Measurements from ENCODE around the gene EHD3. TPM values are rescaled to one million over a fixed set of nuclear protein-coding genes. Genes with fewer than 3 reads are reported as not detected.

The EHD3 gene
- total and polyA plus RNA-seq, 2 of the 8 experiments (the other 6 are each of a cell fraction or from before 2014, with no cell fraction given): 9.3 to 12.0 TPM

DNA sequence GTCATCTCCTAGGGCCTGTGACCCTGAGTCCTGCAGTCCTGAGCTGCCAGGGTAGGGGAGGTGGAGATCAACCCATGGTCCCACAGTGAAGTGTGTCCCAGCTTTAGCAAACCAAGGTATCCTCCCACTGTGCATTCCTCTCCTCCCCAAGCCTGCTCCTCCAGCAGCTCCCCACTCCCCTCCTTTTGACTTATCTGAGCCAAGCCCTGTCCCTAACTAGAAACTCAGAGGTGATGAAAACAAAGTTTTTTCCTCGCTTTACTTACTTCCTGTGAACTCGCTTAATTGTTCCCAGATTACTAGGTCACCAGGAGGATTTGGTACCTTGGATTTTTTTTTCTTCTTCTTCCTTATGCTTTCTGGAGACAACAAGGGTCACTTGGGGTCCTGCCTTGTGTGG is 80.8 kb downstream of the EHD3 start (continued):
- TF ChIP-seq MAFK (IDR thresholded peaks at IDR 0.05; ENCODE audit: low read depth, low read length) (no peak), PHF8 (conservative IDR thresholded peaks at IDR 0.05; ENCODE audit: low read depth, low read length) (no peak), POLR2A (IDR thresholded peaks at IDR 0.05; ENCODE audit: control extremely low read depth in 1 of 2, low read depth in 2 of 2, low read length in 2 of 2) (no peak)
- TF ChIP-seq, protein P1, sequence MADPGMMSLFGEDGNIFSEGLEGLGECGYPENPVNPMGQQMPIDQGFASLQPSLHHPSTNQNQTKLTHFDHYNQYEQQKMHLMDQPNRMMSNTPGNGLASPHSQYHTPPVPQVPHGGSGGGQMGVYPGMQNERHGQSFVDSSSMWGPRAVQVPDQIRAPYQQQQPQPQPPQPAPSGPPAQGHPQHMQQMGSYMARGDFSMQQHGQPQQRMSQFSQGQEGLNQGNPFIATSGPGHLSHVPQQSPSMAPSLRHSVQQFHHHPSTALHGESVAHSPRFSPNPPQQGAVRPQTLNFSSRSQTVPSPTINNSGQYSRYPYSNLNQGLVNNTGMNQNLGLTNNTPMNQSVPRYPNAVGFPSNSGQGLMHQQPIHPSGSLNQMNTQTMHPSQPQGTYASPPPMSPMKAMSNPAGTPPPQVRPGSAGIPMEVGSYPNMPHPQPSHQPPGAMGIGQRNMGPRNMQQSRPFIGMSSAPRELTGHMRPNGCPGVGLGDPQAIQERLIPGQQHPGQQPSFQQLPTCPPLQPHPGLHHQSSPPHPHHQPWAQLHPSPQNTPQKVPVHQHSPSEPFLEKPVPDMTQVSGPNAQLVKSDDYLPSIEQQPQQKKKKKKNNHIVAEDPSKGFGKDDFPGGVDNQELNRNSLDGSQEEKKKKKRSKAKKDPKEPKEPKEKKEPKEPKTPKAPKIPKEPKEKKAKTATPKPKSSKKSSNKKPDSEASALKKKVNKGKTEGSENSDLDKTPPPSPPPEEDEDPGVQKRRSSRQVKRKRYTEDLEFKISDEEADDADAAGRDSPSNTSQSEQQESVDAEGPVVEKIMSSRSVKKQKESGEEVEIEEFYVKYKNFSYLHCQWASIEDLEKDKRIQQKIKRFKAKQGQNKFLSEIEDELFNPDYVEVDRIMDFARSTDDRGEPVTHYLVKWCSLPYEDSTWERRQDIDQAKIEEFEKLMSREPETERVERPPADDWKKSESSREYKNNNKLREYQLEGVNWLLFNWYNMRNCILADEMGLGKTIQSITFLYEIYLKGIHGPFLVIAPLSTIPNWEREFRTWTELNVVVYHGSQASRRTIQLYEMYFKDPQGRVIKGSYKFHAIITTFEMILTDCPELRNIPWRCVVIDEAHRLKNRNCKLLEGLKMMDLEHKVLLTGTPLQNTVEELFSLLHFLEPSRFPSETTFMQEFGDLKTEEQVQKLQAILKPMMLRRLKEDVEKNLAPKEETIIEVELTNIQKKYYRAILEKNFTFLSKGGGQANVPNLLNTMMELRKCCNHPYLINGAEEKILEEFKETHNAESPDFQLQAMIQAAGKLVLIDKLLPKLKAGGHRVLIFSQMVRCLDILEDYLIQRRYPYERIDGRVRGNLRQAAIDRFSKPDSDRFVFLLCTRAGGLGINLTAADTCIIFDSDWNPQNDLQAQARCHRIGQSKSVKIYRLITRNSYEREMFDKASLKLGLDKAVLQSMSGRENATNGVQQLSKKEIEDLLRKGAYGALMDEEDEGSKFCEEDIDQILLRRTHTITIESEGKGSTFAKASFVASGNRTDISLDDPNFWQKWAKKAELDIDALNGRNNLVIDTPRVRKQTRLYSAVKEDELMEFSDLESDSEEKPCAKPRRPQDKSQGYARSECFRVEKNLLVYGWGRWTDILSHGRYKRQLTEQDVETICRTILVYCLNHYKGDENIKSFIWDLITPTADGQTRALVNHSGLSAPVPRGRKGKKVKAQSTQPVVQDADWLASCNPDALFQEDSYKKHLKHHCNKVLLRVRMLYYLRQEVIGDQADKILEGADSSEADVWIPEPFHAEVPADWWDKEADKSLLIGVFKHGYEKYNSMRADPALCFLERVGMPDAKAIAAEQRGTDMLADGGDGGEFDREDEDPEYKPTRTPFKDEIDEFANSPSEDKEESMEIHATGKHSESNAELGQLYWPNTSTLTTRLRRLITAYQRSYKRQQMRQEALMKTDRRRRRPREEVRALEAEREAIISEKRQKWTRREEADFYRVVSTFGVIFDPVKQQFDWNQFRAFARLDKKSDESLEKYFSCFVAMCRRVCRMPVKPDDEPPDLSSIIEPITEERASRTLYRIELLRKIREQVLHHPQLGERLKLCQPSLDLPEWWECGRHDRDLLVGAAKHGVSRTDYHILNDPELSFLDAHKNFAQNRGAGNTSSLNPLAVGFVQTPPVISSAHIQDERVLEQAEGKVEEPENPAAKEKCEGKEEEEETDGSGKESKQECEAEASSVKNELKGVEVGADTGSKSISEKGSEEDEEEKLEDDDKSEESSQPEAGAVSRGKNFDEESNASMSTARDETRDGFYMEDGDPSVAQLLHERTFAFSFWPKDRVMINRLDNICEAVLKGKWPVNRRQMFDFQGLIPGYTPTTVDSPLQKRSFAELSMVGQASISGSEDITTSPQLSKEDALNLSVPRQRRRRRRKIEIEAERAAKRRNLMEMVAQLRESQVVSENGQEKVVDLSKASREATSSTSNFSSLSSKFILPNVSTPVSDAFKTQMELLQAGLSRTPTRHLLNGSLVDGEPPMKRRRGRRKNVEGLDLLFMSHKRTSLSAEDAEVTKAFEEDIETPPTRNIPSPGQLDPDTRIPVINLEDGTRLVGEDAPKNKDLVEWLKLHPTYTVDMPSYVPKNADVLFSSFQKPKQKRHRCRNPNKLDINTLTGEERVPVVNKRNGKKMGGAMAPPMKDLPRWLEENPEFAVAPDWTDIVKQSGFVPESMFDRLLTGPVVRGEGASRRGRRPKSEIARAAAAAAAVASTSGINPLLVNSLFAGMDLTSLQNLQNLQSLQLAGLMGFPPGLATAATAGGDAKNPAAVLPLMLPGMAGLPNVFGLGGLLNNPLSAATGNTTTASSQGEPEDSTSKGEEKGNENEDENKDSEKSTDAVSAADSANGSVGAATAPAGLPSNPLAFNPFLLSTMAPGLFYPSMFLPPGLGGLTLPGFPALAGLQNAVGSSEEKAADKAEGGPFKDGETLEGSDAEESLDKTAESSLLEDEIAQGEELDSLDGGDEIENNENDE (IDR thresholded peaks at IDR 0.05; ENCODE audit: insufficient replicate concordance, low read length): no peak

Data from H1 (cell line).